ENCODE data around the gene CCDC74A.
A peak's percentile ranks its signal among the peaks of the same experiment; 100 is the strongest.
"Not testable (repeated sequence)": the region's sequence is repeated elsewhere in the genome, so short reads cannot be mapped to it uniquely, and the experiment has no call there.

Gene CCDC74A

DNA sequence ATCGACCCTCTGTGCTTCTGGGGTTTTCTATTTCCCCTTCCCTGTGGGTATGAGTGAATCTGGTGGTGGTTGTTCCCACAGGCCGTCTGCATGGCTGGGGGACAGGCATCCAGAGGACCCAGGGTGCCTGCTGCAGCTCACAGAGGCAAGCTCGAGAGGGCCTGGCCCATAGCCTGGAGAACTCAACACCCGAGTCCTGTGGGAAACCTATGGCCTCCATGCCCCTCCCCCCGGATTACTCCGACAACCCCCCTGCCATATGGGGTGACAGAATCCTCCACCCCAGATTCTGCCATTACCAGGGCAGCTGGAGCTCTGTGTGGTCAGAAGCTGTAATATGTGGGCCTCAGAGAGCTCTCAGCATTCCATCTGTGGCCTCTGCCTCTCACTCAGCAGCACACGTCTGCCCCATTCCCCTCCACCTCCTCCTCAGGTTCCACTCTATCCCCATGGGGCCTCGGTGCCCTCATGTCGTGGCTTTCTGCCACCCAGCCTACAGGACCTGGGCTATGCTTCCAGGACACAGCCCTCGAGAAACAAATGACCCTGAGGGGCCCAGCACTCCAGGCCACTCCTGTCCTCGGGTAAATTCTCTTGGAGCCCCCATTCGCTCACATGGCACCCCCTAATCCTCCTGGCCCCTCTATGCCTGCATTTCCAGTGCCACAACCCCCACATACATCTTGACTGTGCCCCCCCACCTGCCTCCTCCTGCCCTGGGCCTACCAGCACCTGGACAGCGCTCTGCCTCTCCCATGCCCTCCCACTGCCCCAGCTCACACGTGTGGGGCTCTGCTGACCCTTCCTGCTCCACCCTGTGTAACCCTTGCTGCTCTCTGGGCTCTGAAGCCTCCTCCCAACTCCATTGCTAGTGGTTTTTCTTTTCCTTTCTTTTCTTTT, 39.1 kb upstream of the CCDC74A start:
- H3K4me3 ChIP-seq (ENCODE audit: low read length in 2 of 2) = no peak overlapping the region
- no peaks in the 10 kb centered on the region for H3K27me3 ChIP-seq (ENCODE audit: control insufficient read depth in 2 of 2, insufficient read depth in 2 of 2, low read length in 2 of 2)
- H3K9ac ChIP-seq (ENCODE audit: low read depth in 1 of 2, low read length in 2 of 2) = no peak overlapping the region
- H3K9me3 ChIP-seq (ENCODE audit: control insufficient read depth in 2 of 2, low read length in 2 of 2) = no peaks in the 10 kb centered on the region
- no peak overlapping the region for H3K27ac ChIP-seq (ENCODE audit: low read depth in 2 of 2, low read length in 2 of 2)
- peaks cover 0 to 3% of the 10 kb centered on the region in 2 donors for H3K36me3 ChIP-seq (ENCODE audit: control insufficient read depth in 2 of 2, insufficient read depth in 2 of 2, low read length in 2 of 2)
- peaks cover 5 to 9% of the 10 kb centered on the region in 2 donors for H3K4me1 ChIP-seq (ENCODE audit: control insufficient read depth in 2 of 2, insufficient read depth in 2 of 2, low read length in 2 of 2)

DNA sequence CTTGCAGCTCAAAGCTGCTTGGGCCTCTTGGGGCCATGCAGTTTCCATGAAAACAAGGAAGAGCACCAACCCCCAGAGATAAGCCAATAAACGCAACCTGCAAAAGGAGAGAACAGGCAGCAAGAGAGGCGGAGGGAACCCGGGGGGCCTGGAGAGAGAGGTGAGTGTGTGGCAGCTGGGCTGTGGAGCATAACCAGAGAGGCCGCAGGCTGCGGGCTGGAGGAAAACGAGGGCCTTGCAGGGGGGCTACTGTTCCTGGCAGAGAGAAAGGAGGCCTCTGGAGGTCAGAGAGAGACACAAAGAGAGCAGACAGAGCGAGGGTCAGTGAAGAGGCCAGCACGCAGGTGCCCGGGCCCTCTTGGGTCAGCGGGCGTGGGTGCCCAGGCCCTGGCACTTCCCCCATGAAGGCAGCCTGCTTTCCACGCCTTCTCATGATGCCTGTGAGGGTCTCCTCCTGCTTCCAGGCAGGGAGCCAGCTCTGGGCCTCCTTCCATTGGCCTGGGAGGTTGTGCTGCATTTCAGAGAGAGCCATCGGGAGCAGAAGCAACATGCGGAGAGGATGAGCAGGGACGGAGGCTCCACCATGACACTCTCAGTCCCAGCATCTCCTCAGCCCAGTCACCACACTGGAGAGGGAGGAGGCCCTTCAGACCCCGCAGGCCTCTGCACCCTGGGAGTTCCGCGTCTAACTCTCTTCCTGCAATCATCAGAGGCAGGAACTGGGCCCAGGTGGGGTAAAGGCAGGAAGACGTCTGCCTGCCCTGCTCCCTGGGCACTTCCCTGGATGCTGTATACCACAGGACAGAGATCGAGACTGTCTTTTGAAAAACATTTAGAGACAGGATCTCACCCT, 36.8 kb upstream of the CCDC74A start:
- not testable (repeated sequence) for H3K27ac ChIP-seq (ENCODE audit: low read depth in 2 of 2, low read length in 2 of 2); H3K9me3 ChIP-seq (ENCODE audit: control insufficient read depth in 2 of 2, low read length in 2 of 2); H3K36me3 ChIP-seq (ENCODE audit: control insufficient read depth in 2 of 2, insufficient read depth in 2 of 2, low read length in 2 of 2); H3K27me3 ChIP-seq (ENCODE audit: control insufficient read depth in 2 of 2, insufficient read depth in 2 of 2, low read length in 2 of 2)
- H3K9ac ChIP-seq (ENCODE audit: low read depth in 1 of 2, low read length in 2 of 2) = peak overlapping the region; percentile 48 to 58
- H3K4me3 ChIP-seq (ENCODE audit: low read length in 2 of 2) = peak overlapping the region; percentile 18 to 69
- H3K4me1 ChIP-seq (ENCODE audit: control insufficient read depth in 2 of 2, insufficient read depth in 2 of 2, low read length in 2 of 2) = peaks cover 8 to 16% of the 10 kb centered on the region in 2 donors

DNA sequence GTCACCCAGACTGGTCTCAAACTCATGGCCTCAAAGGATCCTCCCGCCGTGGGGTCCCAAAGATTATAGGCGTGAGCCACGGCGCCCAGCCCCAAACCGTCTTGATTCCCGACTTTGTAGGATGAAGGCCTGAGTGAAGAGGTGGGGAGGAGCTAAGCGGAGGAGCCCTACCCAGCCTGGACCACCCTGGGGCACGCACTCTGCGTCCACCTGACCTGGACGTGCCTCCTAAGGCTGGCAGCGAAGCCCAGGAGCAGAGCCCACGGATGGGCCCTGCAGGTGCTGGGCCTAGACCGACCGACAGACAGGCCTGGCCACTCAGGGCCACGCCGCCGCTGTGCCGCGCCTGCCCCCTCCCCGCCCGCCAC, 36.2 kb upstream of the CCDC74A start:
- Histone ChIP-seq H3K4me3 (ENCODE audit: low read length in 2 of 2) (peak overlapping the region; percentile 18 to 69), H3K9ac (ENCODE audit: low read depth in 1 of 2, low read length in 2 of 2) (peak overlapping the region; percentile 48 to 58), H3K4me1 (ENCODE audit: control insufficient read depth in 2 of 2, insufficient read depth in 2 of 2, low read length in 2 of 2) (peaks cover 8 to 16% of the 10 kb centered on the region in 2 donors)
- not testable (repeated sequence) for H3K27ac ChIP-seq (ENCODE audit: low read depth in 2 of 2, low read length in 2 of 2); H3K36me3 ChIP-seq (ENCODE audit: control insufficient read depth in 2 of 2, insufficient read depth in 2 of 2, low read length in 2 of 2); H3K9me3 ChIP-seq (ENCODE audit: control insufficient read depth in 2 of 2, low read length in 2 of 2); H3K27me3 ChIP-seq (ENCODE audit: control insufficient read depth in 2 of 2, insufficient read depth in 2 of 2, low read length in 2 of 2)

DNA sequence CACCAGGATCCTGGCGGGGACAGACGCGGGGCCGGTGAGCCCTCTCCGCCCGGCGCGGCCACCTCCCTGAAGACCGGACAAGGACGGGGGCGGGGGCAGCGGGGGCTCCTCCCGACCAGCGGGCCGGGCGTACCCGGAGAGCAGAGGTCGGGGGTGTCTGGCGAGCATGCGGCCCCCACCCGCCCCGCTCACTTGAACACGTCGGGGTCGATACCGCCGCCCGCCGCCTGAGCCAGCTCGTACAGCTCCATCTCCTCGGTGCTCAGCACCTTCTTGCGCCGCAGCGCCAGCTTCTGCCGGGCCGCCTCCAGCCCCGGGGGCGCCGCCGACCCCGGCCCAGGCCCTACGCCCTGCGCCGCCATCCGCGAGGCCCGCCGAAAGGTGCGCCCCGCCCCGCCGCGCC, 35.7 kb upstream of the CCDC74A start, which contains the start of gene MZT2A:
Gene MZT2A (minus strand): TSS at position 383 of the 403 bp plus-strand sequence. CDS start 21 bp downstream, at position 362.
- H3K27ac ChIP-seq (ENCODE audit: low read depth in 2 of 2, low read length in 2 of 2) = peak within 1 kb of the TSS; percentile 91 to 92
- H3K4me3 ChIP-seq (ENCODE audit: low read length in 2 of 2) = peak within 1 kb of the TSS; percentile 85 to 91
- peaks cover 8 to 16% of the 10 kb centered on the region in 2 donors for H3K4me1 ChIP-seq (ENCODE audit: control insufficient read depth in 2 of 2, insufficient read depth in 2 of 2, low read length in 2 of 2)
- H3K27me3 ChIP-seq (ENCODE audit: control insufficient read depth in 2 of 2, insufficient read depth in 2 of 2, low read length in 2 of 2); H3K9me3 ChIP-seq (ENCODE audit: control insufficient read depth in 2 of 2, low read length in 2 of 2); H3K36me3 ChIP-seq (ENCODE audit: control insufficient read depth in 2 of 2, insufficient read depth in 2 of 2, low read length in 2 of 2): not testable (repeated sequence)
- peak within 1 kb of the TSS; percentile 86 to 89 for H3K9ac ChIP-seq (ENCODE audit: low read depth in 1 of 2, low read length in 2 of 2)

DNA sequence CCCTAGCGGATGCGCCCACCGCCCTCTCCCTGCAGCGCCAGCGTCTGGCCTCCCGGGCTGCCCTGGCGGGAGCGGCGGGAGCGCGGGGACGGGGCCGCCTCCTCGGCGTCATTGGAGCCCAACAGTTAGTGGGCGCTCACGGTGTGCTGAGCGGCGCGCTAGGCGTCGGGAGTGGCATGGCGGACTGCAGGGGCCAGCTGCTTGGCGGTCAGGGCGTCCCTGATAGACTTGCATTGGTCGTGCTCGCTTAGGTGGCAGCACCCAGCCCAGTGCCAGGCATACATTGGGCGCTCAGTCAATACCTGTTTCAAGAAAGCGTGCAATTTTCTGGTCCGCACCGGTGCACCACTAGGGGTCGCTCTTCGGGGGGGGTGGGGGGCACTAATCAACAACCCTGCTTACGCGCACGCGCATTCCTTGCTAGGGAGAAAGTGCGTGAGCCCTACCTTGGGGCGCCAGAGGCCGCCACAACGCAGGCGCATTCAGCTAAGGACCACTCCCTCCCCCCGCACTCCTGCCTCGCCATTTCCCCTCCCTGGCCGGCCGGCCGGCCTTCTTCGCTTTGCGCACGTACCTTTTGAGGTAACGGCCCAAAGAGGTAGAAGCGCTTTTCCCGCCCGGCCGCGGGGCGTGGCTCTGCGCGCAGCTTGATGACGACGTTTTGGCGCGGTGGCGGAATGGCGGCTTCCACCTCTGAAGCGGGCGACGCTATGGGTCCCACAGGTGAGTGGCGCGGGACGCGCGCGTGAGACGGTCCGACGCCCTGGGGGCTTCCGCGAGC, 35.1 kb upstream of the CCDC74A start:
- Histone ChIP-seq H3K9me3 (ENCODE audit: control insufficient read depth in 2 of 2, low read length in 2 of 2) (no peaks in the 10 kb centered on the region), H3K9ac (ENCODE audit: low read depth in 1 of 2, low read length in 2 of 2) (peak overlapping the region; percentile 86 to 89), H3K27me3 (ENCODE audit: control insufficient read depth in 2 of 2, insufficient read depth in 2 of 2, low read length in 2 of 2) (no peaks in the 10 kb centered on the region), H3K36me3 (ENCODE audit: control insufficient read depth in 2 of 2, insufficient read depth in 2 of 2, low read length in 2 of 2) (peaks cover 0 to 4% of the 10 kb centered on the region in 2 donors), H3K27ac (ENCODE audit: low read depth in 2 of 2, low read length in 2 of 2) (peak overlapping the region; percentile 91 to 92), H3K4me3 (ENCODE audit: low read length in 2 of 2) (peak overlapping the region; percentile 85 to 91), H3K4me1 (ENCODE audit: control insufficient read depth in 2 of 2, insufficient read depth in 2 of 2, low read length in 2 of 2) (peaks cover 8 to 16% of the 10 kb centered on the region in 2 donors)

DNA sequence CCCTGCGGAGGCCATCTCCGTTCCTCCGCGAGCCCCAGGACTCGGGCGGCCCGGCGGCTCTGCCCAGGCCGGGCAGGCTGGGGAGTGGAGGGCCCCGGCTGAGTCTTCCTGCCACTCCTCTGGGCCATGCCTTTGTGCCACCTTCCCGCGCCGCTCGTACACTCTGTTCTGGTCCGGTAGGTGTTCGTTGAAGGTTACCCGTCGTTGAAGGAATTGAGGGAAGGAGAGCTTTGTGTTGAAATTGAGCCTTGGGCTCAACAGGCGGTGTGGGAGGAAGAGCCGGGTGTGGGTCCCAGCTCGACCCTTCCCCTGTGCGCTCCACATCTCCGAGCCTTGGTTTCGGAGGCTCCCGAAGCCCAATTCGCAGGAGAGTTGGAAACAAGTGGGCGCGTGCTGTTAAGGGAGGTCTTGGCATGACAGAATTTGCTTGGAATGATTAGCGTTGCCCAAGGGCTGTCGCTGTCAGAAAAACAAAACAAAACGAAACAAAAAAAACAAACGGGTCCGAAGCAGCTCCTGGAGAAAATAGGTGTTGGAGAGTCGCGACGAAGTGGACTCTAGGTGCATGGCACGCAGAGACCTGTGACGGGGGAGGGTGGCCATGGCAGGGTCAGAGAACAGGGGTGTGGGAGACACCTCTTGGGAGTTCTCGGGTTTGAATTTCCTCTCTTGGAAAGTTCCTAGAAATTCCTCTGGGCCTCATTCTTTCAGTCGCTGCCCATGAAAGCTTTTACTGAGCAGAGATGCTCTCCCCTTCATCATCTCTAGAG, 34.3 kb upstream of the CCDC74A start:
- Histone ChIP-seq H3K9me3 (ENCODE audit: control insufficient read depth in 2 of 2, low read length in 2 of 2) (no peaks in the 10 kb centered on the region), H3K4me1 (ENCODE audit: control insufficient read depth in 2 of 2, insufficient read depth in 2 of 2, low read length in 2 of 2) (peaks cover 8 to 16% of the 10 kb centered on the region in 2 donors), H3K27me3 (ENCODE audit: control insufficient read depth in 2 of 2, insufficient read depth in 2 of 2, low read length in 2 of 2) (no peaks in the 10 kb centered on the region), H3K36me3 (ENCODE audit: control insufficient read depth in 2 of 2, insufficient read depth in 2 of 2, low read length in 2 of 2) (peaks cover 3 to 4% of the 10 kb centered on the region in 2 donors), H3K9ac (ENCODE audit: low read depth in 1 of 2, low read length in 2 of 2) (peak overlapping the region; percentile 86 to 89), H3K4me3 (ENCODE audit: low read length in 2 of 2) (peak overlapping the region; percentile 85 to 91), H3K27ac (ENCODE audit: low read depth in 2 of 2, low read length in 2 of 2) (peak overlapping the region; percentile 91 to 92)

DNA sequence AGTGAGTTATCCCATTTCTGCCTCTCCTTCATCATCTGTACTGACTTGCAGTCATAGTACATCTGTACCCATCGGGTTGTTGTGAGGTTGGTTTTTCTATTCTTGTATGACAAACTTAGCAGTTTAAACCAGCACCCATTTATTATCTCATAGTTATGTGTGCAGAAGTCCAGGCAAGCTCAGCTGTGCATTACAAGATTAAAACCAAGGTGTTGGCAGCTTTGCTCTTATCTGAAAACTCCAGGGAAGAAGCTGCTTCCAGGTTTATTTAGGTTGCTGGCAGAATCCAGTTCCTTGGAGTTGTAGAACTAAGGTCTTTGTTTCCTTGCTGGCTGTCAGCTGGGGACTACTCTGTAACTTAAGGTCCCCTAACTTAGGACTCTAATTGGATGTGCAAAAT, 32.2 kb upstream of the CCDC74A start:
- not testable (repeated sequence) for H3K9me3 ChIP-seq (ENCODE audit: control insufficient read depth in 2 of 2, low read length in 2 of 2); H3K27me3 ChIP-seq (ENCODE audit: control insufficient read depth in 2 of 2, insufficient read depth in 2 of 2, low read length in 2 of 2); H3K27ac ChIP-seq (ENCODE audit: low read depth in 2 of 2, low read length in 2 of 2); H3K4me3 ChIP-seq (ENCODE audit: low read length in 2 of 2)
- peaks cover 6 to 10% of the 10 kb centered on the region in 2 donors for H3K36me3 ChIP-seq (ENCODE audit: control insufficient read depth in 2 of 2, insufficient read depth in 2 of 2, low read length in 2 of 2)
- peaks cover 8 to 16% of the 10 kb centered on the region in 2 donors for H3K4me1 ChIP-seq (ENCODE audit: control insufficient read depth in 2 of 2, insufficient read depth in 2 of 2, low read length in 2 of 2)
- H3K9ac ChIP-seq (ENCODE audit: low read depth in 1 of 2, low read length in 2 of 2) = peak overlapping the region in 1 of 2 donors; percentile 8

DNA sequence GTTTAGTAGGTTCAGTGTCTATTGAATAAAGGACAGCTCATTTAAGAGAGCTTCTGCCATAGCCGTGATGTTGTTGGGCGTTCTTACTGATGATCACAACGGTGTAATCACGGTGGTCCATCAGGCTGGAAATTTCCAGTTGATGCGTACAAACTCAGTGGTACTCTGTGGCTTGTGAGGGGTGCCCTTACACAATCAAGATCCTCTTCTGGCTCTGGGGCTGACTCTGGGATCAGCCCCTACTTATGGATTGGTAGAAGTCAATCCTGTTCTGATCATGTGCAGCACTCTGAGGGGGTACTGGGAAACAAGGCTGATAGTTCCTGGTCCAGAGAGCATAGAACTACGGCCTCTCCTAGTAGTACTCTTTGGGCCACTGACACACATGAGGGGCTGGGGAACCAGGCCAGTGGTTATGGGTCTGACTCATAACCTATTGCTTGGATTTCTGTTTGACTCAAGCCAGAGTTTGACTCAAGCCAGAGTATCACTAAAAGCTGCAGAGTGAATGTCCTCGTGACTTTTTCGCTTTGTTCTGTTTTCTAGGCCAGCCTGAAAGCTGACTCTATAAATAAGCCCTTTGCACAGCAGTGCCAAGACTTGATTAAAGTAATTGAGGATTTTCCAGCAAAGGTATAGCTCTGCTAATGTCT, 29.2 kb upstream of the CCDC74A start:
- not testable (repeated sequence) for H3K27ac ChIP-seq (ENCODE audit: low read depth in 2 of 2, low read length in 2 of 2); H3K4me1 ChIP-seq (ENCODE audit: control insufficient read depth in 2 of 2, insufficient read depth in 2 of 2, low read length in 2 of 2); H3K27me3 ChIP-seq (ENCODE audit: control insufficient read depth in 2 of 2, insufficient read depth in 2 of 2, low read length in 2 of 2); H3K9me3 ChIP-seq (ENCODE audit: control insufficient read depth in 2 of 2, low read length in 2 of 2); H3K9ac ChIP-seq (ENCODE audit: low read depth in 1 of 2, low read length in 2 of 2); H3K4me3 ChIP-seq (ENCODE audit: low read length in 2 of 2)
- peaks cover 11 to 18% of the 10 kb centered on the region in 2 donors for H3K36me3 ChIP-seq (ENCODE audit: control insufficient read depth in 2 of 2, insufficient read depth in 2 of 2, low read length in 2 of 2)

DNA sequence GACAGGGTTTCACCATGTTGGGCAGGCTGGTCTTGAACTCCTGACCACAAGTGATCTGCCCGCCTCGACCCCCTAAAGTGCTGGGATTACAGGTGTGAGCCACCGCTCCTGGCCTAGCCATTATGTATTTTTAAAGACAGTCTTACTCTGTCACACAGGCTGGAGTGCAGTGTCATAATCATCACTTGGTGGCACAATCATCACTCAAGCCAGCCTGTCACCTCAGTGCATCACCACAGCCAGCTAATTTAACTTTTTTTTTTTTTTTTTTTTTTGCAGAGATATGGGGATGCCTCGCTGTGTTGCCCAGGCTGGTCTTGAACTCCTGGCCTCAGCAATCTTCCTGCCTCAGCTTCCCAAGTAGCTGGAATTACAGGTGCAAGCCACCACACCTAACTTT, 24.1 kb upstream of the CCDC74A start:
- H3K4me3 ChIP-seq (ENCODE audit: low read length in 2 of 2); H3K9ac ChIP-seq (ENCODE audit: low read depth in 1 of 2, low read length in 2 of 2); H3K27me3 ChIP-seq (ENCODE audit: control insufficient read depth in 2 of 2, insufficient read depth in 2 of 2, low read length in 2 of 2); H3K9me3 ChIP-seq (ENCODE audit: control insufficient read depth in 2 of 2, low read length in 2 of 2); H3K4me1 ChIP-seq (ENCODE audit: control insufficient read depth in 2 of 2, insufficient read depth in 2 of 2, low read length in 2 of 2); H3K27ac ChIP-seq (ENCODE audit: low read depth in 2 of 2, low read length in 2 of 2): not testable (repeated sequence)
- peaks cover 14 to 45% of the 10 kb centered on the region in 2 donors for H3K36me3 ChIP-seq (ENCODE audit: control insufficient read depth in 2 of 2, insufficient read depth in 2 of 2, low read length in 2 of 2)

All from mucosa of rectum (tissue), 2 donors.